HG03342 (cell line): ENCODE measurements around the gene IFITM10.

Experiments used
- ATAC-seq: cut with Tn5 transposase; IDR thresholded peaks from one replicate; pipeline ENCODE4 v1.9.1; 2021; ENCODE audit warnings: mild to moderate bottlenecking, moderate library complexity; ENCODE audit not compliant: unreplicated experiment

Gene IFITM10

DNA sequence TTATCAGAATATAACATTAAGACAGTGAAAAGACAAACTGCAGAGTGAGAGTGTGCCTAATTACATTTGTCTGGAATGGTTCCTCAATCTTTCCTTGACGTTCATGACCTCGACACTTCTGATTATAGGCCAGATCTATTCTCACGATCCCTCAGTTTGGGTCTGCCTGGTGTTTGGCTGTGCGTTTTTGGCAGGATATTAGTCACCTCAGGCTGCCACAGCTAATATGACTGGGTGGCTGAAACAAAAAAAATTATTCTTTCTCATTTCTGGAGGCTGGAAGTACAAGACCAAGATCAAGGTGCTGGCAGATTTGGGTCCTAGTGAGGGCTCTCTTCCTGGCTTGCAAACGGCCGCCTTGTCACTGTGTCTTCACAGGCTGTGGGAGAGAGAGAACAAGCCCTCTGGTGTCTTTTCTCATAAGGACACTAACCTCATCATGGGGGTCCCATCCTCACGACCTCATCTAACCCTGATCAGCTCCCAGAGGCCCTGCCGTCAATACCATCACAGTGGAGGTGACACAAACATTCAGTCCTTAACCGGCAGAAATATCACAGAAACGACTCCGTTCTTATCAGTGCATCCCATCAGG is 23.2 kb downstream of the IFITM10 start:
- ATAC-seq: no peak

DNA sequence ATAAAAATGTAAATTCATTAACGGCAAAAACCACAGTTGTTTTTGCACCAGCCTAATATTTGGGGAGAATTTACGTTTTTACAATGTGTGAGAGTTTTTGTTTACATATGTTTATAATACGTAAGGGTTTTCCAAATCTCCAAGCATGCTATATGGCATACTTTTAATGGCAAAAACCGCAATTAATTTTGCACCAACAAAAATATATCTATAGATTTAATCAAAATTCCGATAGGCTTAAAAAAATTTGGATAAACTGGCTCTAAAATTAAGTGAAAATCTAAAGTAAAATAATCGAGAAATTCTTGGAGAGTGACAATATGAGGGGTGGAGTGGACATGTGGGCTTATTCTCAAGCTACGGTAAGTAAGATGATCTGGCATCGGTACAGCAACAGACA is 30.6 kb downstream of the IFITM10 start:
- ATAC-seq: no peak

DNA sequence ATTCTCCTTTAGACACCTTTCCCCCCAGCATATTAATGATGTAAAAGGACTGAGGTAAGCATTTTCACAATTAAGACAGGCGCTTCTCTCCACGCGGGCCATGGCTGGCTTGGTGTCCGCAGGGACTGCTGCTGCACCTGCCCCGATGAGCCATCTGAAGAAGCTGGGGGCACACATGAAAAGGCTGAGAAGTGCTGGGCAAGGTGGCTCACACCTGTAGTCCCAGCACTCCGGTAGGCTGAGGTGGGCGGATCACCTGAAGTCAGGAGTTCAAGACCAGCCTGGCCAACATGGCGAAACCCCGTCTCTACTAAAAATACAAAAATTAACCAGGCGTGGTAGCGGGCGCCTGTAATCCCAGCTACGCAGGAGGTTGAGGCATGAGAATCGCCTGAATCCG is 32.1 kb downstream of the IFITM10 start:
- ATAC-seq: no peak

DNA sequence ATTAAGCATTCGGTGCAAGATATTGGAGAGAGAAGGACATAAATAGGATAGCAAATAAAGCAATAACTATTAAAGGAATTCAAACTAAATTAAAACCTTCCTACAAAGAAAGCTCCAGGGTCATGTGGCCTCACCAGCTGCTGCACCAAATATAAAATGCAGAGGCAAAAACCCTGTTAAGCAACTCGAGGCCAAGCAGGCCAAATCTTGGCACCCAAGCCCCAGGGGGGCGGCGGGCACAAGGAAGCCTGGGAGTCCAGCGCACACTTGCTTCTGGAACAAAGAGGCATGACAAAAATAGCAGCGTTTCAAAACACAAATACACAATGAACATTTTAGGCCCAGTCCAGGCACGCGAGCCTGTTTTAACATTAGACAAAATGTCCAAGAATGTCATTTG is 32.6 kb downstream of the IFITM10 start:
- no peak for ATAC-seq

DNA sequence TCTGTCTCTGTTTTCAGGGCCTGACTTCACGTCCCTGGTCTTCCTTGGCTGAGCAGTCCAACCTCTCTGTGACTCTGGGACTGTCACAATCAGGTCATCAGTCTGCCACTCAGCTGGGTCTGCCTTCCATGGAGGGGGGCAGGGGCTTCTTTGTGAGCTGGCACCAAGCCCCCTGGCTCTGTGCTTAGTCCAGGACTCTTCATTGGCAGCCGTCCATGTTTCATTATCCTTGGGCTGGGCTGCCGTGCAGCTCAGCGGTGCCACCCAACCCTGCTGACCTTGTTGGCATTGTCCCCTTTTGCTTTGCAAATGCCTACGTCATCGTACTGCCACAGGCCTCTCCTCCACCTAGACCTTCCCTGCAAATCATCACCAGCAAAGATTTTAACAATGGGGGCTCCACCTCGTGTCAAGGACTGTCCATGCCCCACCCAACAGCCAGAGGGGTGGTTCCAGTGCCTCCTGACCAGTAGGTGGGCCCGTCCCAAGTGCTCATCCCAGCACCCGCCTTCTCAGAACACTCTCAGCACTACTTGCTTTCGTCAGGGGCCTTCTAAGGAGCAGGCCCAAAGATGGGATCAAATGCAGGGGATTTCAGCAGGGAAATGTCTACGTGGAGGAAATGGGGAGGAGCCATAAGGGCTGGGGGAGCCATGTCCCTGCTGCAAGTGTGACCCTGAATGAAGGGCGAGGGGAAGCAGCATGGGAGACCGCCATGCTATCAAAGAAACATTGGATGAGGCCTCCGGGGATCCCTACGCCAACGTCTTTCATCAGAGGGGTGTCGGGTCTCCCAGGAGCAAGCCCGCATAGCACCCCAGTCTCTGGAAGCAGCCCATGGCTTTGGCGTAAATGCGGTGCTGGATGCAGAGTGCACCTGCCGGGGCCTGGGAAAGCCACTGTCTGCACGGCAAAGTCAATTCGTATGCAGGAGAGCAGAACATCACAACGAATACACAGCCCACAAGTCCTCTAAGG is 35.2 kb downstream of the IFITM10 start:
- ATAC-seq: no peak

DNA sequence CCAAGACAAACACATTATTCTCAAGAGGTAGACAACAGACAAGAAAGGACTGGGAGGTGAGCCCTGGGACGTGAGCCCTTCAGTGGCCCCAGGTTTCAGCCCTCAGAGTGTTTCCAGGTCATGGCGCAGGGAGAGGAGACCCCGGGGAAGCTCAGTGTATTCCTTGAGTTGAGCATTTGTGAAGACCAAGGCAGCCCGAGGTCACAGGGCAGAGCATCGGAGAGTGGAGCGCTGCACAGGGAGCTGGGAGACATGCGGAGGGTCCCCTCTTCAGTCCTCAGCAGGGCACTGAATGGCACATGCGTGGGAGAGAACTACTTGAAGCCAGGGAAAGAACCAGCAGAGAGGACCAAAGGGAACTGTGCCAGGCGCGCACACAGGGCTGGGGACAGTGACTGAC is 41.7 kb downstream of the IFITM10 start:
- ATAC-seq: no peak

DNA sequence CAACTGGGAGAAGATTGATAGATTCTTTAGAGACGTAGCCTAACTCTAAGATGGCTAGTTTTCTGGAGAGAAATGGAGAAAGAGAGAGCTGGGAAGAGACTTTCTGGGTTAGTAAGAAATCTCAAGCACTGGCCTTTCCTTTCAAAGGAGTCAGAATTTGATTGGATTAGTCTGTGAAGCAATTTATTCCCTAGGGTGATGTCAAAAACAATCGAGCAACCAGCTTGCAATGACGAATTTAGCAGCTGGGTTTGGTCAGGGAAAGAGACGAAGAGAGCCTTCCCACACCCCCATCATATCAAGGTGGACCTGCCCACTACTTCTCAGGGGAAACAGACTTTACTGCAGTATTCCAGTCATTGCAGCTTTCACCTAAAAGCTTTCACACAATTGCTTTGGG is 42.6 kb downstream of the IFITM10 start:
- no peak for ATAC-seq

DNA sequence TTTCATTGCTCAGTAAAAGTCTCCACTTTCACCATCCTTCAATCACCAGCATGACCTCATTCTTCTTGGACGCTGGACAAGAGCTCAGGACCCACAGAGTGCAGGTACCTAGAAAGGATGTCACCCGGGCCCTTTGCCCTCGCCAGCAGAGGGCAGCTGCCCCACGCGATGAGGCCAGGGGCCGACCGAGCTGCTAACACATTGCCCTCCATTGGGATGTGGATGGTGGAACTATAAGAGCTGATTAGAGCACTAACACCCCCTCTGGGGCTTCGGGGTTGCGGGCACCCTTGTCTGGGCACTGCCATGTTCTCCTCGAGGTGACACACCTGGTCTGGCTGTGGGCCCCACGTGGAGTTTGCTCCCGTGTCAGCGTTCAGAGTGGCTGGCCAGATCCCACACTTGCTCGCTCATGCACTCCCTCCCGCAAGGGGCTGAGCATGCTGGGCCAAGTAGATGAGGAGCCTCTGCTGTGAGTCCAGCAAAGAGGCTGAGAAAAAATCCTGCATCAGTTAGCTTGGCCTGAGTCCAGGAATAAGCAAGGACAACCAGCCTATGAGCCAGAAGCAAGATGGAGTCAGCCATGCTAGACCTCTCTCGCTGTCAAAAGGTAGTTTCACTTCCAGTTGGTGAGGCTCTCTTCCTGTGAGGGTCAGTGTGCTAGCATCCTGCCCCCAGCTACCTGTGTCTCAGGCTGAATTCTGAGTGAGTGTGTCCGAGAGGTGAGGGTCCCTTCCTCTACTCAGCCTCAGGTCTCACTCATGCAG is 43.6 kb downstream of the IFITM10 start:
- ATAC-seq: no peak

DNA sequence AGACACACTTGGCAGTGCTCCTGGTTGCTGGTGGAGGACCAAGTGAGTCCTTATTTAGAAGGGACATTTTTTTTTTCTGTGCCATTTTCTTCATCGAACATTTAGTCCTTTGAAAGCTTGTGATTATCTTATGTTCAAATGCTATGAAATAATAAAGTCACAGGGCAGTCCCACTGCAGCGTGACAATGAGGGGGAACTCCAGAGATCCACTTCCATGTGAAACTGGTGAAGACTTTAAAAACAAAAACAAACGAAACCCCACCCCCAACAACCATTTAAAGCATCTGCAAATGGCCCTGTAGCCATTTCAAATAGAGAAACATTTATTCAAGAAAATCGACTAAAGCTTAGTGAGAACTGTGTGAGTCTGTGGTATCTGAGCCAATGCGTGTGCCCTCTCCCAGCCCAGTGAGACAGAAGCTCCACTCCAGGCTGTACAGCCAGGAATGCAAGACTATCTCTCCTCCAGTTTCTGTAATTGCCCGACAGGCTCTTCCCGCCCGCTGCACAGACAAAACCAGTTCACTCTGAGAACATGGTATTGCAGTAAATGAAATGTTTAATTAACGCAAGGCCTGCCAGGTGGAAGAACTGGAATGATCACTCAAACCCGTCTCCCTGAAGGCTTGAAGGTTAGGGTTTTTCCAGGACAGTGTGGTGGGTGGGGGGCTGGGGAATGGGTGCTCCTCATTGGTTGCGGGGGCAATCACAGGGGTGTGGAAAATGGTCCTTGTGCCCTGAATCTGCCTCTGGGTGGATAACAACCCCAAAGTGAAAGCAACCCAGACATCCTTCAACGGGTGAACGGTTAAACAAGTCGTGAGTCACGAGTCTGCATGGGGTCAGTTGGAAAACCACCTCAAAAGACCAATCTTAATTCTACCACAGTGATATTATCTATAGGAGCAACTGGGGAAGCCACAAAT is 45.0 kb downstream of the IFITM10 start:
- no peak for ATAC-seq

DNA sequence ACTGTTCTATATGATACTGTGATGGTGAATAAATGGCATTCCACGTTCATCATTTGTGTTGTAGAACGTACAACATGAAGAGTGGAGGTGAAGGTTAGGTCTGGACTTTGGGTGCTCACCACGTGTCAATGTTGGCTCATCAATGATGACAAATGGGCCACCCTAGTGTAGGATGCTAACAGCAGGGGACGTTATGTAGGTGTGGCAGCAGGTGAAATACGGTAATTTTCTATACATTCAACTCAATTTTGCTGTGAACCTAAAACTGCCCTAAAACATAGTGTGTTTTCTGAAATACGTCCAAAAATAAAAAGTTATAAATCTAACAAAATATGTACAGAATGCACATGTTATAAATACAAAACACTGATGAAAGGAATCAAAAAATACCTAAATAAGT is 47.2 kb downstream of the IFITM10 start:
- ATAC-seq: no peak

DNA sequence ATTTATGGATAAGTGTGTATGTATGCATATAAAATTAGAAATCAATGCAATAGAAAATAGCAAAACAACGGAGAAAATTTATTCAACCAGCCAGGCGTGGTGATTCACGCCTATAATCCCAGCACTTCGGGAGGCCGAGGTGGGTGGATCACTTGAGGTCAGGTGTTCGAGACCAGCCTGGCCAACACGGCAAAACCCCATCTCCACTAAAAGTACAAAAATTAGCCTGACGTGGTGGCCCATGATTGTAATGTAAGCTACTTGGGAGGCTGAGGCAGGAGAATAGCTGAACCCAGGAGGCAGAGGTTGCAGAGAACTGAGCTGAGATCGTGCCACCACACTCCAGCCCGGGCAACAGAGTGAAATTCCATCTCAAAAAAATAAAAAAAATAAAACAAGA is 47.9 kb downstream of the IFITM10 start:
- ATAC-seq: no peak

DNA sequence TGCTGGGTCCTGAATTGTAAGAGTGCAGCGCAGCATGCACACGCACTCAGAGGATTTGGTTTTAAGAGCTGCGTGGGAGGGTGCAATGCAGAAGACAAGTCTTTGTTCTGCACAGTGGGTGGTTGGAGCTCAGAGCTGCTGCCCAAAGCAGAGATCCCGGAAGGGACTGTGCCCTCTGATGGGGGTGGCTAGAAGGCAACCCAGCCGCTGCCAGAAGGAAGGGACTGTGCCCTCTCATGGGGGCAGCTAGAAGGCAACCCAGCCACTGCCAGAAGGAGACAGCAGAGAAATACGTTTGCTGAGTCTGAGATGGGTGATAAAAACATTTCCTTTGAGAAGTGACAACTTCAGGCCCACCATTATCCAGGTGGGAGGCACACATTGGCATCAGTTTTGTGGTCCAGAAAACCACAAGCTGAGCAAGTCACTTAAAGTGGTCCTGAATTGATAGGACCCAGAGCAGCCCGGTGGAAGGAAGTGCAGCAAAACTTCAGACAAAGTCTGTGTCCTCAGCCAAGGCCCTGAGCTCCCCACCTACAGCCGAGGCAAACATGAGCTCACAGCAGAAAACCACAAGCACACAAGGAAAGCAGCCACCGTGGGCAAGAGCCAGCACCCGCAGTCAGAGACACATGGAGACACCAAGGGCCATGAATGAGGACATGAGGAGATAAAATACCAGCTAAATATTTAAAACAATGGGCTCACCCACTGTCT is 49.1 kb downstream of the IFITM10 start:
- no peak for ATAC-seq

DNA sequence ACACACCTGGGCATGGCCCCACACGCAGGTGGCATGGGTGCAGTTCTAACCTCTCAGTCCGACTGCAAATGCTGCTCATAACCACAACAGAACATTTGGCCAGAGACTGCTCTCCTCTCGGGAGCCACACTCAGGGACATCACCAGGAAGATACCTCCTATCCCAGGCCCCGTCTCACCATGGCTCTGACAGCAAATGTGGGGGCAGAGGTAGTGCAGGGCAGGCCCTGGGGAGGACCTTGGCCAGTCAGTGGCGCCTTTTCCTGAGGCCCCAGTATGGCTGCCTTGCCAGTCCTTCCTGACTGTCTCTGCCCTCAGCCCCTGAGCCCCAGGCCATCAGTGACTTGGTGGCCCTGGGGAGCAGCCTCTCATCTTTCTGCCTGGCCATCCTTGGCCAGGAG is 50.6 kb downstream of the IFITM10 start:
- no peak for ATAC-seq

DNA sequence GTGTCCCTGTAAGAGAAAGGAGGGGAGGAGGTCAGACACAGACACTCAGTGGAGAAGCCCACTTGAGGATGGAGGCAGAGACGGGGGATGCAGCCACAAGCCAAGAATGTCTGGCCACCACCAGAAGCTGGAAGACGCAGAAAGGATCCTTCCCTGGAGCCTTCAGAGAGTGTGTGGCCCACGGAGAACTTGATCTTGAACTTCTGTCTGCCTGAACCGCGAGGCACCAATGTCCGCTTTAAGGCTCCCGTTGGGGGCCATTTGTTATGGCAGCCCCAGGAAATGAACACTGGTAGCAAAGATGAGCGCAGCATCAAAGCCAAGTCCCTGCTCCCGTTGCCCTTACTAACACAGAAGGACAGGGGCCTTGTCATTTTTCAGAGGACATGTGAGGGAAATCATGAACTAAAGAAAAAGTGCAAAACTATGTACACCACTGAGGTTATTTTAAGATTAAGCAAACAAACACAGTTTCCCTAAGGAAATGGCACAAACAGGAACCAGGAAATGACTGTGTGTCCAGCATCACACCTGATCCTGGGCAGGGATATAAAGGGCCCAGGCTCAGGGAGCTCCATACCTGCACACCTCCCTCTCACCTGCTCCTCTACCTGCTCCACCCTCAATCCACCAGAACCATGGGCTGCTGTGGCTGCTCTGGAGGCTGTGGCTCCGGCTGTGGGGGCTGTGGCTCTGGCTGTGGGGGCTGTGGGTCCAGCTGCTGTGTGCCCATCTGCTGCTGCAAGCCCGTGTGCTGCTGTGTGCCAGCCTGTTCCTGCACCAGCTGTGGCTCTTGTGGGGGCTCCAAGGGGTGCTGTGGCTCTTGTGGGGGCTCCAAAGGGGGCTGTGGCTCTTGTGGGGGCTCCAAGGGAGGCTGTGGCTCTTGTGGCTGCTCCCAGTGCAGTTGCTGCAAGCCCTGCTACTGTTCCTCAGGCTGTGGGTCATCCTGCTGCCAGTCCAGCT is 53.5 kb downstream of the IFITM10 start, which contains the start of gene KRTAP5-6:
TSS of gene KRTAP5-6 (plus strand) at position 588 of the 963 bp plus-strand sequence. CDS start at position 639, 51 bp downstream.
- ATAC-seq: no peak

DNA sequence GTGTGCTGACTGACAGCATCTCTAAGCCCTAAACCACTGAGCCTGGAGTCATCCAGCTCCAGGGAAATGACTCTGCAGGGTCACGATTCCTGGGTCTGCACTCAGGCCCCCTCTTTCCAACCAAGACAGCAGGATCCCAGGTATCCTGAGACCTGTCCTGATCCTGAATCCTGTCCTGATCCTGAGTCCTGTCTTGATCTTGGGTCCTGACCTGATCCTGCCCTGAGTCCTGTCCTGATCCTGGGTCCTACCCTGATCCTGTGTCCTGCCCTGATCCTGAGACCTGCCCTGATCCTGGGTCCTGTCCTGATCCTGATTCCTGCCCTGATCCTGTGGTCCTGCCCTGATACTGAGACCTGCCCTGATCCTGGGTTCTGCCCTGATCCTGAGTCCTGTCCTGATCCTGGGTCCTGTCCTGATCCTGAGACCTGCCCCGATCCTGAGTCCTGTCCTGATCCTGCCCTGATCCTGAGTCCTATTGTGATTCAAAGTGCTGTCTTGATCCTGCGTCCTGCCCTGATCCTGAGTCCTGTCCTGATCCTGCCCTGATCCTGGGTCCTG is 54.8 kb downstream of the IFITM10 start:
- ATAC-seq: no peak

DNA sequence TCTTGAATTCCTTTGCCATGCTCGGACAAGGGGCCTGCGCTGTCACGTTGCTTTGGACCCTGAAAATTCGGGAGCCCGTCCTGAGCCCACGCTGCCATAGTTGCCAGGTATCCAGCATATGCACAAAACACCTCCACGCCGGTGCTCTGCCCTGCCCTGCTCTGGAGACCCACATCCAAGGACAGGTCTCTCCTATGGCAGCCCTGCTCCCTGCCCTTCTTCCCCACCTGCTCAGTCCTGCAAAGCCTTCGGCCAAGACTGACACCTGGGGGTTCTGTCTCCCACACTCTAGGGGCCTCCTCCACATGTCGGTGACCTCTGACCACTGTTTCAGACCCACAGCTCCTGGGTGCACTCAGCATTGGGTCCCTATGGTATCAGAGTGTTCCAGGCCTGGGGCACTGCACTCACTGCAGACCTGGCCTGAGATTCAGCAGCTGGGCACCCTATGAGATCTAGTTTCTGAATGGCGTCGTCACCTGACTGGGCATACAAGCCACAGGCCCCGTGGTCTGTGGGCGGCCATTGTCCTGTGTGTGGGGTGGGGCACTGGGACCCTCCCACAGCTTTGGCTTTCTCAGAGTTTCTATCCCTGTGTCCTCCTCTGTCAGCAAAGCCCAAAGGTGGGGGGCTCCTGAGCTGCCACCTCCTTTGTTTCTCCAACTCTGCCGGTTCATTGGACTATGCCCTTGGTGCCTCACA is 55.4 kb downstream of the IFITM10 start:
- ATAC-seq: no peak

DNA sequence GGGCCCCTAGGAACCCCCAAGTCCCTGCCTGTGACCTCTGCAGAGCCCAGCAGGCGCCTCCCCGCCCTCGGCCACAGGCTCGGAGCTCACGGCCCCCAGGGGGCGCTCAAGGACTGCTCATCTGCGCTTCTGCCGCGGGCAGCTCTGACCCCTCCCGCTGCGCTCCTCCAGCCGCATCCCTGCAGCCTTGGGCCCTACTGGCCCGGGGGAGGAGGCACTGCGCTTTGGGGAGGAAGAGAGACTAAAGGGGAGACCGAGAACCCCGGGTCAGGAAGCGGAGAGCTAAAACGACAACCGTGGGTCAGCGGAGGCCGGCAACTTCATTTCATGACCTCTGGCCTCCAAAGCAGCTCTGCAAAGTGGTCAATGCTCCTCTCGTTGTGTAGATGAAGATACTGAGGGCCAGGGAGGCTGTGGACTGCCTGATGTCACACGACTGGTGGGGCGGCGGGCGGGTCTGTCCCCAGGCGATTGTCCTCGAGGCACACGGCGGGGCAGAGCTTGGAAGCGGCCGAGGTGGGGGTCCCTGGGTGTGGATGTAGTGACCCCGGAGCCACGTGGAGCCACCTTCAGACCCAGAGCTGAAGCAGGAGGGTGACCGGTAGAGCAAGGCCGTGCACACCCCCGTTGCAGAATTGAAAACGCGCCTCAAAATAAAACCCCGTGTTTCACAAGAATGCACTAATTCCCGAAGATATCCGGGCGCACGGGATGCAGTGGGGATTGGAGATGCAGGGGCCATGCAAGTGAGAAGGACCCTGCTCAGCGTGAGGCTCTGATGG is 56.1 kb downstream of the IFITM10 start:
- peak; percentile 56 for ATAC-seq
